Activated CD4-positive, alpha-beta memory T cell treated with anti-CD3 and anti-CD28 coated beads, Interleukin-2, amount 10 ng/mL, durations not matched to agents 7 days and 5 days (primary cell): Measurements from ENCODE around the gene CA5A. TPM values are rescaled to one million over a fixed set of nuclear protein-coding genes. Genes with fewer than 3 reads are reported as not detected.

Experiments used
- CTCF ChIA-PET: fragments of 350-600 bp; sonication (Branson Sonifier 250); formaldehyde crosslinking; loops from one replicate; lab custom pipeline; 2021; ENCODE audit warnings: antibody characterized with exemption, inconsistent platforms; lab: Charles Lee
- POLR2A ChIA-PET: fragments of 350-600 bp; sonication (Branson Sonifier 250); formaldehyde crosslinking; loops from one replicate; lab custom pipeline; 2021; ENCODE audit warnings: antibody characterized with exemption; lab: Charles Lee
- DNase-seq: peaks from one replicate; pipeline ENCODE4 v3.0.0-alpha.2; 2020
- H3K27ac Mint-ChIP-seq: one replicate; pipeline ENCODE4 v1.8.0; 2021; ENCODE audit warnings: mild to moderate bottlenecking, mixed read lengths
- H3K27me3 Mint-ChIP-seq: one replicate; pipeline ENCODE4 v1.8.0; 2021; ENCODE audit warnings: mixed read lengths
- H3K36me3 Mint-ChIP-seq: one replicate; pipeline ENCODE4 v1.8.0; 2021; ENCODE audit warnings: low read depth, mixed read lengths
- H3K4me1 Mint-ChIP-seq: one replicate; pipeline ENCODE4 v1.8.0; 2021; ENCODE audit warnings: mixed read lengths
- H3K4me3 Mint-ChIP-seq: one replicate; pipeline ENCODE4 v1.8.0; 2021; ENCODE audit warnings: mild to moderate bottlenecking, mixed read lengths
- H3K9me3 Mint-ChIP-seq: one replicate; pipeline ENCODE4 v1.8.0; 2021; ENCODE audit warnings: mixed read lengths
- total RNA-seq, 2 experiments: library from RNA; stranded (reverse); gene quantifications; one replicate each; pipeline ENCODE4 v1.2.3, GENCODE V29; 2021

The CA5A gene
- total RNA-seq, 2 experiments from 2014 or later = not detected

DNA sequence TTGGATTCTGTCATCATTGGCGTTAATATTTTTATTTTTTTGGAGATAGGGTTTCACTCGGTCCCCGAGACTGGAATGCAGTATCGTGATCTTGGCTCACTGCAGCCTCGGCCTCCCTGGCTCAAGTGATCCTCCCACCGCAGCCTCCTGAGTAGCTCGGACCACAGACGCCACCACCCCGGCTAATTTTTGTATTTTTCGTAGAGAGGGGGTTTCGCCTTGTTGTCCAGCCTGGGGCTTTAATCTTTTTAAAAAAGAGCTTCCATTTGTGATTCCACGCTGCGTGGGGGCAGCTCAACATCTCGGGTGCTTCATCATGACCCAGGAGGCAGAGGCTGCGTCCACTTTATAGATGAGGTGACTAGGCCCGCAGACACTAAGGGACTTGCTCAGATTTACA lies 16.4 kb upstream of the CA5A start:
- Mint-ChIP-seq H3K4me3 (peak overlapping the region; percentile 96), H3K4me1 (peaks cover 79% of the 10 kb centered on the region), H3K9me3 (no peaks in the 10 kb centered on the region), H3K27ac (peak overlapping the region; percentile 96), H3K27me3 (no peaks in the 10 kb centered on the region), H3K36me3 (peaks cover 38% of the 10 kb centered on the region)
- POLR2A ChIA-PET = interaction anchor here (0.9 to 4.0 kb wide), 6 partner anchors 10 to 618 kb away, joined by 3 to 34 read pairs (median 5); partner anchors contain the start of gene SLC7A5
- CTCF ChIA-PET = interaction anchor here (1.3 kb wide), 2 partner anchors 57 to 81 kb away, joined by 4 read pairs; no protein-coding TSS in a partner anchor
- DNase-seq = no peak

DNA sequence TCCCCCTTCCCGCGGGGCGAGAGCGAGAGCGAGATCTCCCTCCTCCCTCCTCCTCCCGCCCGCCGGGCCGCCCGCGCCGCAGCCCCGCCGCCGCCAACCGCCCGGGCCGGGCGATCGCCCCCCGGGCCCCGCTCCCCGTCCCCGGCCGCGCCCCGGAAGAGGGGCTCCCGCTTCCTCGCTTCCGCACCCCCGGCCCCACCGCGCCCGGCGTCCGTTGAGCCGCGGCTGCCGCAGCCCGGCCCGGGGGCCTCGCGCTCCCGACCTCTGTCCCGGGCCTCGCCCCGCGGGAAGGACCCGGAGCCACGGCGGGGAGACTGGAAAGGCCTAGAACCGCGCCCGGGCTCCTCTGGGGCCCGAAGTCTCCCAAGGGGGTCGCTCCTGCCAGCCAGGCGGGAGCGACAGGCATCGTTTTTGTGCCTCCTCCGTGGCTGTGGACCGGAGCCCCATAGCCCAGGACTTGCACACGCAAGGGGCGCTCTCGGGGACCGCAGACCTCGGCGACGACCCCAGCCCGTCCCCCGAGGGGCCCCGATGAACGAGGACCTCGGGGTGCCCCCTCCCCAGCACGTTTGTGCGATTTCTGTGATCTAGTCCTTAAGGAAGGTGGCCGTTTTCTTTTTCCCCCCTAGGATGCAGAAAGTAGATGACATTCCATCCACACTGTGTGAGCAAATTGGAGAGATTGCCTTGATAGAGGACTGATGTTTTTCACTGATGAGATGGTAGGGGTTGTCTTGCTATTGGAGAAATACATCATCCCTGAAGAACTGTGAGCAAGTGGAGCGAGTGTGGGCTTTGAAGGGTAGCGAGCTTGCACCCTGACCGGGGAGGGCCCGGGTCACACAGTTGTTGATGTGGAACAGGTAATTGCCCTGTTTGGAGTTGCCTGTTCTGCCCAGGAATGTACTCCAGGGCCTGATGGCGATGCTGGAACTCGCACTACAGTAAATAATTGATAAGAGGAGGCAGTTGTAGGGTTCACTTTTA lies 15.5 kb upstream of the CA5A start:
- DNase-seq = no peak

GRCh38 chr16:87950765-87951551 lies 14.6 kb upstream of the CA5A start, which contains the start of gene BANP:
TSS of gene BANP (plus strand) at chr16:87951434. CDS start at chr16:87975116, 23,682 bp downstream.
- DNase-seq = peak; percentile 97
- ChIA-PET CTCF (interaction anchor here (0.8 to 1.9 kb wide), 8 partner anchors 10 to 487 kb away, joined by 3 to 15 read pairs (median 4); partner anchors contain the start of gene KLHDC4), POLR2A (interaction anchor here (0.8 to 4.0 kb wide), 17 partner anchors 10 to 619 kb away, joined by 3 to 34 read pairs (median 4); partner anchors contain the start of genes FBXO31, KLHDC4, SLC7A5 and ZC3H18)
- H3K36me3 Mint-ChIP-seq = peaks cover 27% of the 10 kb centered on the region
- H3K27me3 Mint-ChIP-seq = no peaks in the 10 kb centered on the region
- peak within 1 kb of the TSS; percentile 99 for H3K27ac Mint-ChIP-seq
- H3K4me3 Mint-ChIP-seq = peak within 1 kb of the TSS; percentile 98
- H3K9me3 Mint-ChIP-seq = no peaks in the 10 kb centered on the region
- H3K4me1 Mint-ChIP-seq = peaks cover 66% of the 10 kb centered on the region

More for the DNA sequence above, 15.5 kb upstream of the CA5A start:
- H3K27me3 Mint-ChIP-seq = no peaks in the 10 kb centered on the region
- no peaks in the 10 kb centered on the region for H3K9me3 Mint-ChIP-seq
- CTCF ChIA-PET = interaction anchor here (0.8 to 1.9 kb wide), 8 partner anchors 9 to 486 kb away, joined by 3 to 15 read pairs (median 4); partner anchors contain the start of gene KLHDC4
- H3K27ac Mint-ChIP-seq = peak overlapping the region; percentile 99
- peaks cover 73% of the 10 kb centered on the region for H3K4me1 Mint-ChIP-seq
- H3K4me3 Mint-ChIP-seq = peak overlapping the region; percentile 98
- POLR2A ChIA-PET = interaction anchor here (0.8 to 4.0 kb wide), 21 partner anchors 9 to 619 kb away, joined by 3 to 34 read pairs (median 4); partner anchors contain the start of genes FBXO31, SLC7A5 and ZC3H18
- peaks cover 29% of the 10 kb centered on the region for H3K36me3 Mint-ChIP-seq

DNA sequence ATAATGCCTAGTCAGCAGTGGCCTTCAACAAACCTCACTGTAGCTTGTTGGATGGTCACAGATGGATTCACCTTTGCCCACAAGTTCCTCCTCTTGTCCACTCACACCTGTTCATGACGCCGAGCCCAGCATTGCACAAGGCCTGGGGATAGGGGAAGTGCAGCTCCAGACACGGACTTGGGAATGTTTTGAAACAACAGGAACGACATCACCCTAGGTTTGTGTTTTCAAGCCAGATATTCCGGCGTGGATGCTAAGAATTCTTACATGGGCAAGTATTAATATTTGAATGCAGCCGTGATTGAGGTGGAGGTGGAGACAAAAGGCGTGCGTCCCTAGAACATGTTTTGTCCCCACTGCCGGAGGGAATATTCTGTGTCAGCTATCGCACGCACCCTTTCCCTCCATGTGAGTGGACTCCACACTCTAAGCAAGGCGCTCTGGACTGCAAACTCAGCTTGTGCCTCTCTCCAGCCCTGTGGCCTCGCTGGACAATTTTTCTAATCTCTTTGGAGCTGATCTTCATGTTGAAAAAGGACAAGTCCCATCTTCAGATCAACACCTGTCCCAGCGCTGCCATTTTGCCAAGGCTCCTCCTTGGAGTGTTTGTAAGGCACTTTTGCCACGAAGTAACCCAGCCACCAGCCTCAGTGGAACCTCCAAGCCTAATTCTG lies 12.9 kb upstream of the CA5A start:
- CTCF ChIA-PET = interaction anchor here (0.9 to 1.5 kb wide), 3 partner anchors 8 to 170 kb away, joined by 3 to 4 read pairs (median 3); no protein-coding TSS in a partner anchor
- H3K9me3 Mint-ChIP-seq = no peaks in the 10 kb centered on the region
- peaks cover 49% of the 10 kb centered on the region for H3K4me1 Mint-ChIP-seq
- DNase-seq = no peak
- peak overlapping the region; percentile 6 for H3K27ac Mint-ChIP-seq
- H3K27me3 Mint-ChIP-seq = no peaks in the 10 kb centered on the region
- POLR2A ChIA-PET = interaction anchor here (0.6 to 1.8 kb wide), 4 partner anchors 8 to 504 kb away, joined by 3 to 6 read pairs (median 3); partner anchors contain the start of gene ZFPM1
- H3K4me3 Mint-ChIP-seq = peak overlapping the region; percentile 23
- peaks cover 16% of the 10 kb centered on the region for H3K36me3 Mint-ChIP-seq

- H3K27ac Mint-ChIP-seq = peak overlapping the region; percentile 39
- peaks cover 44% of the 10 kb centered on the region for H3K4me1 Mint-ChIP-seq
- H3K4me3 Mint-ChIP-seq = no peak overlapping the region
- H3K9me3 Mint-ChIP-seq = no peaks in the 10 kb centered on the region
- H3K27me3 Mint-ChIP-seq = no peaks in the 10 kb centered on the region
- no peak for DNase-seq
- POLR2A ChIA-PET = interaction anchor here (0.9 to 1.8 kb wide), 3 partner anchors 9 to 170 kb away, joined by 3 to 6 read pairs (median 3); no protein-coding TSS in a partner anchor
- peaks cover 11% of the 10 kb centered on the region for H3K36me3 Mint-ChIP-seq
- CTCF ChIA-PET = interaction anchor here (0.9 to 1.5 kb wide), 3 partner anchors 9 to 170 kb away, joined by 3 to 4 read pairs (median 3); no protein-coding TSS in a partner anchor
Measured at GRCh38 chr16:87948735-87949070, 12.4 kb upstream of the CA5A start.

DNA sequence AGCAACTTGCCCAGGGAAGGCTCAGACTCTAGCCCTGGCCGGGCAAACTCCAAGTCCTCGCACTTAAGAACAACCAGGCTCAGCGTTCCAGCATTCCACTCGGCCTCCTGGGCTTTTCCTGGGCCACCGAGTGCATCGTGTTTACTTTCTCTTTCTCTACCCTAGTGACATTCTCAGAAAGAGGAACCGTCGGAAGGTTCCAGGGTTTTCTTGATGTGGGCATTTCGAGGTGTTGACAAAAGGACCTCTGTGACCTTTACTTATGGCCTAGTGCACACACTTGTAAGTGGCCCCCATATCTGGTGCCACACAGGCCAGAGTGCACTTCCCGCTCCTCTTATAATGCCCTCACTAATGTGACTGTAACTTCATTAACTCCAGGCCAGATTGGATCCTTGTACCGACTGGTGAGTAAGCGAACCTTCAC lies 11.8 kb upstream of the CA5A start:
- Mint-ChIP-seq H3K27ac (peak overlapping the region; percentile 68), H3K9me3 (no peaks in the 10 kb centered on the region), H3K4me1 (peaks cover 38% of the 10 kb centered on the region), H3K27me3 (no peaks in the 10 kb centered on the region), H3K36me3 (peaks cover 5% of the 10 kb centered on the region), H3K4me3 (peak overlapping the region; percentile 21)
- no peak for DNase-seq
- POLR2A ChIA-PET = interaction anchor here (0.9 to 1.8 kb wide), 3 partner anchors 9 to 169 kb away, joined by 3 to 6 read pairs (median 3); no protein-coding TSS in a partner anchor
- CTCF ChIA-PET = interaction anchor here (0.9 to 1.5 kb wide), 2 partner anchors 76 to 169 kb away, joined by 3 to 4 read pairs; no protein-coding TSS in a partner anchor

- peaks cover 35% of the 10 kb centered on the region for H3K4me1 Mint-ChIP-seq
- H3K27ac Mint-ChIP-seq = peak overlapping the region; percentile 68
- ChIA-PET CTCF (interaction anchor here (1.5 kb wide), 1 partner anchor 76 kb away, joined by 4 read pairs; no protein-coding TSS in a partner anchor), POLR2A (interaction anchor here (1.8 kb wide), 1 partner anchor 10 kb away, joined by 6 read pairs; no protein-coding TSS in a partner anchor)
- no peaks in the 10 kb centered on the region for H3K9me3 Mint-ChIP-seq
- peak overlapping the region; percentile 0 for H3K4me3 Mint-ChIP-seq
- DNase-seq = no peak
- H3K27me3 Mint-ChIP-seq = no peaks in the 10 kb centered on the region
- H3K36me3 Mint-ChIP-seq = peaks cover 5% of the 10 kb centered on the region
Measured at GRCh38 chr16:87947356-87948118, 11.2 kb upstream of the CA5A start.

DNA sequence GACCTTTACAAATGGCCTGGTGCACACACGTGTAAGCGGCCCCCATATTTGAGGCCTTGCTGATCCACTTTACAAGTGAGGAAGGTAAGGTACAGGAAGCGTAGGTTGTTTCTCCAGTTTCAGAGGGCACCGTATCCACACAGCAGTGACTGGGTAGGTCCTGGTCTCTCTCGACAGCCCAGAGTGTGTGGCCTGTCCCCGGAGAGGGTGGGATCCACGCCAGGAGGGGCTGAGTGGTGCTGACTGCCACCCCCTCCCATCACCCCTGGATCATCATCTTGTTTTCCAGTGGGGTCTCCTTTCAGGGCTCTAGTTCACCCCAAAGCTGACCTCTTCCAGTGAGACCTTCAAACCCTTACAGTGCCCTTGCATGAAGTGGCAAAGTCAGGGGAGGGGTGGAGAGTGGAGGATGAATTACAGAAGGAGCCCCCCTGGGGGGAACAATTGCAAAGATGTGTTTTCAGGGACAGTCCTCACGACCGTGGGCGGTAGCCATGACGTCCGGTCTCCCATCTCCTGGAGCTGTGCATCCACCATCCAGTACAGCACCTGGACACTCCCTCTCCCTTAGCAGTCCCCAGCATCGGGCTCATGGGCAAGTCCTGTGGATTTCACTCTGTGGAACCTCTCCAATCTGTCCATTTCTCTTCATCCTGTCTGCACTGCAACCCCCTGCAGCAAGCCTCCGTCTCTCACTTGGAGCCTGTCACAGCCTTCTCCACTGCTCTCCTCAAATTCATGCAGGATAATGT lies 10.4 kb upstream of the CA5A start:
- ChIA-PET CTCF (no interaction called here), POLR2A (interaction anchor here (1.8 kb wide), 1 partner anchor 11 kb away, joined by 6 read pairs; no protein-coding TSS in a partner anchor)
- Mint-ChIP-seq H3K9me3 (no peaks in the 10 kb centered on the region), H3K27ac (no peak overlapping the region), H3K4me1 (peaks cover 30% of the 10 kb centered on the region), H3K36me3 (no peaks in the 10 kb centered on the region), H3K27me3 (no peaks in the 10 kb centered on the region), H3K4me3 (no peak overlapping the region)
- no peak for DNase-seq

GRCh38 chr16:87945351-87946042 lies 9.2 kb upstream of the CA5A start:
- POLR2A ChIA-PET = no interaction called here
- CTCF ChIA-PET = no interaction called here

GRCh38 chr16:87942680-87943079 lies 6.4 kb upstream of the CA5A start:
- Mint-ChIP-seq H3K36me3 (no peaks in the 10 kb centered on the region), H3K9me3 (peaks cover 3% of the 10 kb centered on the region), H3K4me3 (no peak overlapping the region), H3K27me3 (peaks cover 3% of the 10 kb centered on the region), H3K27ac (no peak overlapping the region), H3K4me1 (peaks cover 5% of the 10 kb centered on the region)
- DNase-seq = no peak
- ChIA-PET CTCF (no interaction called here), POLR2A (no interaction called here)

More at GRCh38 chr16:87945351-87946042, 9.2 kb upstream of the CA5A start:
- no peaks in the 10 kb centered on the region for H3K9me3 Mint-ChIP-seq
- DNase-seq = no peak
- no peaks in the 10 kb centered on the region for H3K27me3 Mint-ChIP-seq
- H3K27ac Mint-ChIP-seq = no peak overlapping the region
- H3K4me1 Mint-ChIP-seq = peaks cover 27% of the 10 kb centered on the region
- no peaks in the 10 kb centered on the region for H3K36me3 Mint-ChIP-seq
- no peak overlapping the region for H3K4me3 Mint-ChIP-seq
